ENCODE data around the gene CCDC152. TPM values are rescaled to one million over a fixed set of nuclear protein-coding genes. Genes with fewer than 3 reads are reported as not detected.

The CCDC152 gene
- total RNA-seq, 1 donor from 2014 or later, result 4.9 TPM

DNA sequence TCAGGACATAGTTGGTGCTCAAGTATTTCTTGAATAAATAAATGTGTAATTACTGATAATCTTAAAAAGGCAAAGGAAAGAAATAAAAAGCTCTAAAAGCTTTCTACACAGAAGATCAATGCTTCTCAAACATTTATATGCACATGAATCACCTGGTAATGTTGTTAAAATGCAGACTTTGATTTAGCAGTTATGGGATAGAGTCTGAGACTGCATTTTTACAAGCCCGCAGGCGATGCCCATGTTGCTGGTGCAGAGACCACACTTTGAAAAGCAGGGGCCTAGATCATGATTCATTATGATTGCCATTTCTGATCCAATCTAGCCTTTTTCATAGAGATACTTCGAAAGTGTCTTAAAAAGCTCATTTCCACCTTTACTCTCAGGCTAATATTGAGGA is 3.5 kb upstream of the CCDC152 start:
- DNase-seq (ENCODE audit: low spot score), result no peak
- no peak overlapping the region for H3K27ac Mint-ChIP-seq
- H3K4me3 Mint-ChIP-seq, result no peak overlapping the region
- H3K36me3 Mint-ChIP-seq (ENCODE audit: low read depth), result no peaks in the 10 kb centered on the region
- intact Hi-C loops (cut with micrococcal nuclease), result no loop called here
- H3K27me3 Mint-ChIP-seq (ENCODE audit: insufficient read depth), result peaks cover 17% of the 10 kb centered on the region
- H3K9me3 Mint-ChIP-seq, result no peaks in the 10 kb centered on the region
- H3K4me1 Mint-ChIP-seq (ENCODE audit: low read depth), result peaks cover 21% of the 10 kb centered on the region

DNA sequence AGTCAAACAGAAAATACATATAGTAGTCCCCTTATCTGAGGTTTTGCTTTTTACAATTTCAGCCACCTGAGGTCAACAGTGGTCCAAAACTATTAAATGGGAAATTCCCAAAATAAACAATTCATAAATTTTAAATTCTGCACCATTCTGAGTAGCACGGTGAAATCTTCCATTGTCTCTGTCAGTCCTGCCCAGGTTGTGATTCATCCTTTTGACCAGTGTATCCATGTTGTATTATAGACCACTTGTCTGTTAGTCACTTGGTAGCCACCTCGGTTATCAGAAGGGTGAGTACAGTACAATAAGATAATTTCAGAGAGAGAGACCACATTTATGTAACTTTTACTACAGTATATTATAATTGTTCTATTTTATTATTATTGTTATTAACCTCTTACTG is 2.8 kb downstream of the CCDC152 start:
- intact Hi-C loops (cut with micrococcal nuclease), result no loop called here
- Mint-ChIP-seq H3K27ac (no peak overlapping the region), H3K36me3 (ENCODE audit: low read depth) (no peaks in the 10 kb centered on the region), H3K4me1 (ENCODE audit: low read depth) (peaks cover 10% of the 10 kb centered on the region), H3K9me3 (no peaks in the 10 kb centered on the region), H3K4me3 (no peak overlapping the region), H3K27me3 (ENCODE audit: insufficient read depth) (peaks cover 8% of the 10 kb centered on the region)
- DNase-seq (ENCODE audit: low spot score), result no peak

DNA sequence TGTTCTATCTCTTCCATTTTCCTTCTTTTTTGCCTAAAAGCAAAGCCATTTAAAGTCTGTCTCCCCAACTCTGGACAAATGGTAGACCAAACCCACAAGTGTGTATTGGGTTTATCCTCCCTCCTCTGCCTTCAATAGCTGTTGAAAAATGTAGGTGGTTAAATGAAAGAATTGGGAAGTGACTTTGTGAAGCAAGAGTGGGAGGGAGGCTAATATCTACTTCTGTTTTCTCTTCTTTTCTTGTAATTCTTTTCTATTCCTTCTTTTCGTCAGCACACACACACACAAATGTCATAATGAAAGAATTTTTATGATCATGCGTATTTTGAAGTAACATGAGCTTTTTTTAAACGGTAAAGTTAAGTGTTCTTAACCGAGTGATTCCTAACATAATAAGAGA is 3.8 kb downstream of the CCDC152 start:
- no peak overlapping the region for H3K4me3 Mint-ChIP-seq
- intact Hi-C loops (cut with micrococcal nuclease), result no loop called here
- H3K4me1 Mint-ChIP-seq (ENCODE audit: low read depth), result peaks cover 10% of the 10 kb centered on the region
- no peak overlapping the region for H3K27ac Mint-ChIP-seq
- peaks cover 10% of the 10 kb centered on the region for H3K27me3 Mint-ChIP-seq (ENCODE audit: insufficient read depth)
- no peaks in the 10 kb centered on the region for H3K9me3 Mint-ChIP-seq
- H3K36me3 Mint-ChIP-seq (ENCODE audit: low read depth), result no peaks in the 10 kb centered on the region
- DNase-seq (ENCODE audit: low spot score), result no peak

DNA sequence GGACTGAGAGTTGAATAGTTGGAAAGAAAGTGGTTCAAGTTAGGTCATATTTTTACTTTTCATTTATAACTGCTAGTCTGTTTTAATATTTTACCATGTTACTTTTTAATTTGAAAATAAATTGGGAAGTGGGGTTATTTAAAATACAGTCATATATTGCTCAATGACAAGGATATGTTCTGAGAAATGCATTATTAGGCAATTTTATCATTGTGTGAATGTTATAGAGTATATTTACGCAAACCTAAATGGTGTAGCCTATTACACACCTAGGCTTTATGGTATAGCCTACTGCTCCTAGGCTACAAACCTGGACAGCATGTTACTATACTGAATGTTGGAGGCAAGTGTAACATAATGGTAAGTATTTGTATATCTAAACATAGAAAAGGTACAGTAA is 5.2 kb downstream of the CCDC152 start:
- H3K4me1 Mint-ChIP-seq (ENCODE audit: low read depth), result peaks cover 10% of the 10 kb centered on the region
- H3K36me3 Mint-ChIP-seq (ENCODE audit: low read depth), result no peaks in the 10 kb centered on the region
- H3K27me3 Mint-ChIP-seq (ENCODE audit: insufficient read depth), result peaks cover 11% of the 10 kb centered on the region
- intact Hi-C loops (cut with micrococcal nuclease), result no loop called here
- no peaks in the 10 kb centered on the region for H3K9me3 Mint-ChIP-seq
- H3K27ac Mint-ChIP-seq, result no peak overlapping the region
- no peak overlapping the region for H3K4me3 Mint-ChIP-seq
- DNase-seq (ENCODE audit: low spot score), result no peak

DNA sequence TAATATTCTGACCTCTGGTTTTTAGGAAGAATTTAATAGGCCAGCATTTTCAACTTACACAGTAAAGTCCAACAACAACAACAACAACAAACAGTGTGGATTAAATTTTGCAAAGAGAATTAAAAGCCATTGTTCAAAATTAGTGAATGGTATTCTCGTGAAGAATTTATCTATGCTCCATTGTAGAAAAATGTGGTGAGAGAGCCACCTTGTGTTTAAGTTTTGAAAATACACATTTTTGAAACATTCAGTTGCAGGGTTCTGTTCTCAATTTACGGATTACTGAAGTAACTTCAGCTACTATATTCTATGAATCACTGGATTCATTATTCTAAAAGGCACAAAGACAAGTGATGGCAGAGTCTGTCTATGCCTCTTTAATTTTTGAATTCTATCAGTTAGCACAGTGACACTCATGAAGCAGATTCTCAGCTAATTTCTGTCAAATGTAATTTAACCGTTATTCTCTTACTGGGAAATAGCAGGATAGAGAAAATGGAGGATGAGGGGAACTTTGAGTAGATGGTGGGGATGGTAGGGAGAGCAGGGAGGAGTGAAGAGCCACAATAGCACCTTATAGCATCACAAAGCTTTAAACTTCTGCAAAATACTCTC is 11.0 kb downstream of the CCDC152 start:
- Mint-ChIP-seq H3K36me3 (ENCODE audit: low read depth) (no peaks in the 10 kb centered on the region), H3K4me3 (no peak overlapping the region), H3K9me3 (no peaks in the 10 kb centered on the region), H3K27me3 (ENCODE audit: insufficient read depth) (peaks cover 10% of the 10 kb centered on the region), H3K4me1 (ENCODE audit: low read depth) (no peaks in the 10 kb centered on the region), H3K27ac (no peak overlapping the region)
- intact Hi-C loops (cut with micrococcal nuclease), result loop anchor here (1.0 to 5.0 kb wide), 5 partner anchors 120 to 911 kb away; no protein-coding TSS in a partner anchor
- DNase-seq (ENCODE audit: low spot score), result no peak

DNA sequence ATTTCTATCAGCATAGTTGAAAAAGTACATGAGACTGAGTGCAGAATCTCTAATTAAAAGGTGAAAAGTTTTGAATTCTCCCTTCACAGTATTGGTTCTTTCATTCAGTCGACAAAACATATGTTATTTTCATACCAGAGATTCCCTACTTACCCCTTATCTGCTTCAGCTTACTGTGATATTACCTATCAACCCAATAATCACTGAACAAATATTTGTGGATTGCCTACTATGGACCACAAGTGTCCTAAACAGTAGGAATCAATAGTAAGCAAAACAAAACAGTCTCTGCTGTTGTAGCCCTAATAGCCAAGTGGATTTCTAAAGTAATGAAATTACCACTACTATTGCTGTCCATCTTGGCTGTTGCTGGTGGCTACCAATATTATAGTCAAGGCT is 11.5 kb downstream of the CCDC152 start:
- no peaks in the 10 kb centered on the region for H3K9me3 Mint-ChIP-seq
- intact Hi-C loops (cut with micrococcal nuclease), result loop anchor here (5.0 kb wide), 3 partner anchors 119 to 711 kb away; no protein-coding TSS in a partner anchor
- DNase-seq (ENCODE audit: low spot score), result no peak
- H3K4me3 Mint-ChIP-seq, result no peak overlapping the region
- no peaks in the 10 kb centered on the region for H3K4me1 Mint-ChIP-seq (ENCODE audit: low read depth)
- no peaks in the 10 kb centered on the region for H3K36me3 Mint-ChIP-seq (ENCODE audit: low read depth)
- no peak overlapping the region for H3K27ac Mint-ChIP-seq
- peaks cover 10% of the 10 kb centered on the region for H3K27me3 Mint-ChIP-seq (ENCODE audit: insufficient read depth)

DNA sequence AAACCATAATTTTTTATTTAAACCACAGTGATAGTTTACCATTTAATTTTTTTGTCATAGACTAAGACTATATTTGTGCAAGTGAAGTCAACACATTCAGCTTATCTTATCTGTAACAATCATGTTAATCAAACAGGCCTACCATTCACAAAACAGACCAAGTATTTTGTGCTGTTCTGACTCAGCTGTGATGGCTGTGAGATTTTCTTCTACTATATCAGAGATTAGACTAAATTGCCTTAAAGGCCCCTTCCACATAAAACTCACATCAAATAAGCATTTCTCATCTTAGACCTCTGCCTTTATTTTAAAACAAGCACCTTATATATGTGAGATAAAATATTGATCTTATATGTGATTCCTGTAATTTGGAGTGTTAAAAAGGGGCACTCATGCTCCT is 13.4 kb downstream of the CCDC152 start:
- intact Hi-C loops (cut with micrococcal nuclease), result no loop called here
- Mint-ChIP-seq H3K27me3 (ENCODE audit: insufficient read depth) (peaks cover 10% of the 10 kb centered on the region), H3K4me3 (no peak overlapping the region), H3K4me1 (ENCODE audit: low read depth) (no peaks in the 10 kb centered on the region), H3K27ac (no peak overlapping the region), H3K36me3 (ENCODE audit: low read depth) (no peaks in the 10 kb centered on the region), H3K9me3 (no peaks in the 10 kb centered on the region)
- no peak for DNase-seq (ENCODE audit: low spot score)

DNA sequence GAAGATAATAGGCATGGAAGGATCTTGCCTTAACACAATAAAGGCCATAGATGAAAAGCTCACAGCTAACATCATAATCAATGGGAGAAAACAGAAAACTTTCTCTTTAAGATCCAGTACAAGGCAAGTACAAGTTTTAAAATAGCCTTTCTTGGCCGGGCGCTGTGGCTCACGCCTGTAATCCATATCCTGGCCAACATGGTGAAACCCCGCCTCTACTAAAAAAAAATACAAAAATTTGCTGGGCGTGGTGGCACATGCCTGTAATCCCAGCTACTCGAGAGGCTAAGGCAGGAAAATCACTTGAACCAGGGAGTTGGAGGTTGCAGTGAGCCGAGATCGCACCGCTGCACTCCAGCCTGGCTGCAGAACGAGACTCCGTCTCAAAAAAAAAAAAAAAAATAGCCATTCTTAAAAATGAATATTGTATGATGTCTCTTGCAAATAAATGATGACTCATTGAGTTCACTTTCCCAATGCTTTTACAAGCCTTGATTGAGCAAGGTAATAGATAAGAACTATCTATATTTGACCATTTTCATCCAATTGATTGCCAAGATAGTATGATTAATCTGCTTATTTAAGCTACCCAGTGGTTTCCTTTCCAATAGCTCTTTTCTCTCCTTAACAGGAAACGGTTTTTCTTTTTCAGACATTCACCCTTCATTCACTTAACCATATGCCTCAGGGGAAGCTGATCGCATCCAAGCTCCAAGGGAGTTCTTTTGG is 15.8 kb downstream of the CCDC152 start:
- Mint-ChIP-seq H3K9me3 (no peaks in the 10 kb centered on the region), H3K27ac (no peak overlapping the region), H3K36me3 (ENCODE audit: low read depth) (no peaks in the 10 kb centered on the region), H3K4me3 (no peak overlapping the region), H3K27me3 (ENCODE audit: insufficient read depth) (peaks cover 1% of the 10 kb centered on the region), H3K4me1 (ENCODE audit: low read depth) (no peaks in the 10 kb centered on the region)
- intact Hi-C loops (cut with micrococcal nuclease), result no loop called here
- DNase-seq (ENCODE audit: low spot score), result no peak

DNA sequence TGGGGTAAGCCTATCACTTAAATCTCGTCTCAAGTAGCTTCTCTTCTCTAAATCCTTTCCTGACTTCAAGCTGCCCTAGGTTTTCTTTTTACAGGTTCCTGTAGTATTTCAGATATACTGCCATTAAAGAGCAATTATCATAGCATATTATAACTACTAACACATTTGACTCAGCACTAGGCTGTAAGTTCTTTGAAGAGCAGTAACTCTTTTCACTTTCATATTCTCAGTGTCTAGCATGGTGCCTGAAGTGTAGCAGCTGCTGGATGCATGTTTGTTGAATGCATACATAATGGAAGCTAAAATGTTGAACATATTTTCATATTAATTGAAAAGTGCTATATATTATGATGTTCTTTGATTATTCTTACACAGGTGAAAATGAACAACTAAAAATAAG is 22.5 kb downstream of the CCDC152 start:
- H3K27ac Mint-ChIP-seq, result no peak overlapping the region
- no peak overlapping the region for H3K4me3 Mint-ChIP-seq
- H3K36me3 Mint-ChIP-seq (ENCODE audit: low read depth), result no peaks in the 10 kb centered on the region
- DNase-seq (ENCODE audit: low spot score), result no peak
- peaks cover 10% of the 10 kb centered on the region for H3K4me1 Mint-ChIP-seq (ENCODE audit: low read depth)
- intact Hi-C loops (cut with micrococcal nuclease), result no loop called here
- H3K27me3 Mint-ChIP-seq (ENCODE audit: insufficient read depth), result no peaks in the 10 kb centered on the region
- no peaks in the 10 kb centered on the region for H3K9me3 Mint-ChIP-seq

DNA sequence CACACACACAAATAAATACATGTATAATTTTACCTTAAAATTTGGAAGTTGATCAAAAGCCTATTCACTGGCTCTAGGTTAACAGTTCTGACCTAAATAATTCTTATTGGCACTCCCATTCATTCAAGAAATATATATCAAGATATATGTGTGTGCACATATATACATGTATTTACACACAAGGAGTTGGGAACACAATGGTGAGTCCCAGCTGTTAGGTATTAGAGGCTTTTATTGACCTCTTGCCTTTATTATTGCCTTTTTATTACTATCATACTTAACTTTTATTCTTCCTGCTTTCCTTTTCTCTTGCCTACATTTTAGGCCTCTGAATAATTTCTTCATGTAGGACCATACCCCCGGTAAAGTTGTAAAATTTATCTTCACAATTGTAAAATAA is 25.0 kb downstream of the CCDC152 start:
- no peak overlapping the region for H3K4me3 Mint-ChIP-seq

DNA sequence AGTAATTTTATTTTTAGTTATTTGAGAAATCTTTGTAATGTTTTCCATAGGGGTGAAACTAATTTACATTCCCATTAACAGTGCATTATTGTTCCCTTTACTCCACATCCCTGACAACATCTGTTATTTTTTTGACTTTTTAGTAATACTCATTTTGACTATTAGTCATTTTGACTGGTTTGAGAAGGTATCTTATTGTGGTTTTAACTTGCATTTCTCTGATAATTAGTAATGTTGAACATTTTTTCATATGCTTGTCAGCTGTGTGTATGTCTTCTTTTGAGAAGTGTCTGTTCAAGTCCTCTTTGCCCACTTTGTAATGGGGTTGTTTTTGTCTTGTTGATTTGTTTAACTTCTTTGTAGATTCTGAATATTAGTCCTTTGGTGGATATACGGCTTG is 27.5 kb downstream of the CCDC152 start:
- H3K9me3 Mint-ChIP-seq, result peaks cover 25% of the 10 kb centered on the region
- H3K27me3 Mint-ChIP-seq (ENCODE audit: insufficient read depth), result no peaks in the 10 kb centered on the region
- intact Hi-C loops (cut with micrococcal nuclease), result no loop called here
- H3K4me1 Mint-ChIP-seq (ENCODE audit: low read depth), result peaks cover 2% of the 10 kb centered on the region
- DNase-seq (ENCODE audit: low spot score), result no peak
- H3K36me3 Mint-ChIP-seq (ENCODE audit: low read depth), result peaks cover 5% of the 10 kb centered on the region
- no peak overlapping the region for H3K4me3 Mint-ChIP-seq
- no peak overlapping the region for H3K27ac Mint-ChIP-seq

More for the DNA sequence above, 25.0 kb downstream of the CCDC152 start:
- no peak for DNase-seq (ENCODE audit: low spot score)
- Mint-ChIP-seq H3K27ac (no peak overlapping the region), H3K36me3 (ENCODE audit: low read depth) (peaks cover 3% of the 10 kb centered on the region), H3K27me3 (ENCODE audit: insufficient read depth) (no peaks in the 10 kb centered on the region), H3K9me3 (peaks cover 11% of the 10 kb centered on the region), H3K4me1 (ENCODE audit: low read depth) (peaks cover 10% of the 10 kb centered on the region)
- intact Hi-C loops (cut with micrococcal nuclease), result no loop called here

DNA sequence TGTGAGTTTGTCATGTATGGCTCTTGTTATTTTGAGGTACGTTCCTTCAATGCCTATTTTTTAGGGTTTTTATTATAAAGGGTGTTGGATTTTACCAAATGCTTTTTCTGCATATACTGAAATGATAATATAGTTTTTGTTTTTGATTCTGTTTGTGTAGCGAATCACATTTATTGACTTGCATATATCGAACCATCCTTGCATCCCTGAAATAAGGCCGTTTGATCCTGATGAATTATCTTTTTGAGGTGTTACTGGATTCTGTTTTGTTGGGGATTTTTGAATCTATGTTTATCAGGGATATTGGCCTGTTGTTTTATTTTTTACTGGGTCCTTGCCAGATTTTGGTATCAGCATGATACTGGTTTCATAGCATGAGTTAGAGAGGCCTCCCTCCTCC is 29.1 kb downstream of the CCDC152 start:
- intact Hi-C loops (cut with micrococcal nuclease), result no loop called here
- Mint-ChIP-seq H3K27ac (no peak overlapping the region), H3K4me1 (ENCODE audit: low read depth) (no peaks in the 10 kb centered on the region), H3K9me3 (peaks cover 27% of the 10 kb centered on the region), H3K36me3 (ENCODE audit: low read depth) (peaks cover 5% of the 10 kb centered on the region), H3K4me3 (no peak overlapping the region), H3K27me3 (ENCODE audit: insufficient read depth) (no peaks in the 10 kb centered on the region)
- no peak for DNase-seq (ENCODE audit: low spot score)

DNA sequence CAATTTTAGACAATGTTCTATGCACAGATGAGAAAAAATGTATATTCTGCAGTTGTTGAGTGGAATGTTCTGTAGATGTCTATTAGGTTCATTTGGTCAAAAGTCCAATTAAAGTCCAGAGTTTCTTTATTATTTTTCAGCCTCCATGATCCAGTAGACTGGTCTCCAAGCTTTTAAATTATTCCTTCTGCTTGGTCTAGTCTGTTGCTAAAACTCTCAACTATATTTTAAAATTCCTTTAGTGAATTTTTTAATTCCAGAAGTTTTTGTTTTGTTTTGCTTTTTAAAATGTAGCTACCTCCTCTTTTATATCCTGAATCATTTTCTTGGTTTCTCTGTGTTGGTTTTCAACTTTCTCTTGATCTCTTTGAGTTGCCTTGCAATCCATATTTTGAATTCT is 30.5 kb downstream of the CCDC152 start:
- DNase-seq (ENCODE audit: low spot score), result no peak
- H3K4me3 Mint-ChIP-seq, result no peak overlapping the region
- H3K4me1 Mint-ChIP-seq (ENCODE audit: low read depth), result no peaks in the 10 kb centered on the region
- H3K36me3 Mint-ChIP-seq (ENCODE audit: low read depth), result peaks cover 5% of the 10 kb centered on the region
- H3K27me3 Mint-ChIP-seq (ENCODE audit: insufficient read depth), result no peaks in the 10 kb centered on the region
- intact Hi-C loops (cut with micrococcal nuclease), result no loop called here
- no peak overlapping the region for H3K27ac Mint-ChIP-seq
- peaks cover 27% of the 10 kb centered on the region for H3K9me3 Mint-ChIP-seq
